Stimulated activated CD4-positive, alpha-beta T cell treated with anti-CD3 and anti-CD28 coated beads, Interleukin-2, amount 100 ng/mL, for 24 hours (primary cell): ENCODE results near the gene CDH23.

ENCODE experiments used
- DNase-seq, 2 donors: peaks; one replicate each; pipeline ENCODE4 v3.0.0-alpha.2; 2020

Gene CDH23

DNA sequence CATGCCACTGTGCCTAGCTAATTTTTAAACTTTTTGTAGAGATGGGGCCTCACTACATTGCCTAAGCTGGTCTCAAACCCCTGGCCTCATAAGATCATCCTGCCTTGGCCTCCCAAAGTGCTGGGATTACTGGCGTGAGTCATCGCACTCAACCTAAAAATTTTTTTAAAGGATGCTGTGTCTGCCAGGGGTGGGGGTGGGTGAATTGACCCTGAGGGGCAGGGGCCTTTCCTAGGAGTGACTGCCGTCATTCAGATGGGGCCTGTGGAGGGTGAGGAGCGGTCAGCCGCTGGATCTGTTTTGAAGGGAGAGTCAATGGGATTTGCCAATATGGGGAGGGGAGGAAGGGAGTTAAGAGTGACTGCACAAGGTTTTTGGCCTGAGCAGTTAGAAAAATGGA is 233.4 kb downstream of the CDH23 start:
- no peak for DNase-seq

DNA sequence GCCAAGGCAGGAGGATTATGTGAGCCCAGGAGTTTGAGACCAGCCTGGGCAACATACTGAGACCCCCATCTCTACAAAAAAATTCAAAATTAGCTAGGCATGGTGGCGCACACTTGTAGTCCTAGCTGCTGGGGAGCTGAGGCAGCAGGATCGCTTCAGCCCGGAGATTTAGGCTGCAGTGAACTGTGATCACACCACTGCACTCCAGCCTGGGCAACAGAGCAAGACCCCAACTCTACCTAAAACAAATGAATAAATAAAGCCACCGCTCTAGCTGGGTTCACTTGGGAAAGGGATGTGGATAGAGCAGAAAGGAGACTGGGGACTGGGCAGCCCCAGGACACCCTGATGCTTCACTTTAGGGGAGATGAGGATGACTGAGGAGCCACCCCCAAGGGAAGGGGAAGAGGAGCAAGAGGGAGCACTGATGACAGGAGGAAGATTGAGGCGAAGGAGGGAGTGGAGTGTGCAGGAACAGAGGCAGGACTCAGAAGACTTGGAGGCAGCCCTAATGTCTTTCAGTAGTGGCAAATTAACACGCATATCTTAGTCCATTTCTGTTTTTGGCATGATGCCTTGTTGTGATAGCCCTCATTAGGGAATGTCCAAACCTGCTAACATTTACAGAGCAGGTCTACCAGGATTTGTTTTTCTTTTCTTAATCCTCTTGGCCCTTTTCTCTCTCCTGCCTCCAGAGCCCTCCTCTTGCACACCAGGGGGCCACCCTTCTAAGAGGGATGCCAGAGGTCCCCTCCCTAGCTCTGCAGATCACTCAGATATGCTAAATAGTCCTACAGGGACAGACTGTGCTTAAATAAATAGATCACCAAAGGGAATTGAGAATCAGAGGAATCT is 234.5 kb downstream of the CDH23 start:
- no peak for DNase-seq

DNA sequence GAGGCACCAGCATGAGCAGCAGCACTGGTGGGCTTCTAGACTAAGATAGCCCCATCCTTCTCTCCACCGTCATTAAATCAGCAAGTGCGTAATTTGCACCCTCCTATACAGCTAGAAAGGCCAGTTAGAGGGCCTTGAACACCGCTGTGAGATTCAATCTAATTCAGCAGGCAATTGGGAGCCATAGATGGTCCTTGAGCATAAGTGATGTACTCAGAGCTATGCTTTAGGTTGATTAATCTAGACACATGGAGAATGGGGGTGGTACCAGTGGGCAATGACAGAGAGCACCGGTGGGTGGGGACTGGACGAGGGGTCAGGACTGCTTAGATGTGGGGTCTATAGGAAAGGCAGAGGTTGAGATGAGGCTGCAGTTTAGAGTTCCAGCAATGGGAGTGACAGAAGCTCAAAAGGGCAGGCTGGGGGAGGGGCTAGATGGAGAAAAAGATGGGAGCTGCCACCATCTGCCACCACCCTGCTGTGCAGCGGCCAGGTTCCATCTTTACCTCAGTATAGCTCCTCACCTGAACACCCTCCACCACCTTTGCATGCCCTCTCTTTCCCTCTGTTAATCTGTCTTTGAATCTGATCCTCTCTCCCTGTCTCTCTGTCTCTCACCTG is 235.6 kb downstream of the CDH23 start:
- no peak for DNase-seq

DNA sequence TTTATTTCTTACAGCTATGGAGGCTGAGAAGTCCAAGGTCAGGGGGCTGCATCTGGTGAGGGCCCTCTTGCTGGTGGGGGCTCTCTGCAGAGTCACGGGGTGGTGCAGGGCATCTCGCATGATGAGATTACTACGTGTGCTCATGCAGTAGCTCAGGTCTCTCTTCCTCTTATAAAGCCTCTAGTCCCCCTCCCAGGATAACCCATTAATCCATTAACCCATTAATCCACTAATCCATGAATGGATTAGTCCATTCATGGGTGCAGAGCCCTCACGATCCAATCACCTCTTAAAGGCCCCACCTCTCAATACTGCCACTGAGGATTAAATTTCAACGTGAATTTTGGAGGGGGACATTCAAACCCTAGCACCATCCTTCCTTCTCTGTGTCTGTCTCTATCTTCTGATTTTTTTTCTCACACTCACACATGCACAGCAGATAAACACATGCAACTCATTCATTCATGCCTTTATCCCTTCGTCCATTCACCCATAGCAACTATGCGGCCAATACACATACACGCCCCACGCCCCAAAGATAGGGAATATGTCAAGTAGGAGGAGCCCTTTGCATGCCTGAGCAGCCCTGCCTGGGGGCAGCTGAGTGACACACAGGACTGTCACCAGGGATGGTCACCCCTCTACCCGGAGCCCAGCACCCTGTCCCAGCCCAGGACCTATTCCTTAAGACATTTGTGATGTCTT is 236.3 kb downstream of the CDH23 start:
- no peak for DNase-seq

DNA sequence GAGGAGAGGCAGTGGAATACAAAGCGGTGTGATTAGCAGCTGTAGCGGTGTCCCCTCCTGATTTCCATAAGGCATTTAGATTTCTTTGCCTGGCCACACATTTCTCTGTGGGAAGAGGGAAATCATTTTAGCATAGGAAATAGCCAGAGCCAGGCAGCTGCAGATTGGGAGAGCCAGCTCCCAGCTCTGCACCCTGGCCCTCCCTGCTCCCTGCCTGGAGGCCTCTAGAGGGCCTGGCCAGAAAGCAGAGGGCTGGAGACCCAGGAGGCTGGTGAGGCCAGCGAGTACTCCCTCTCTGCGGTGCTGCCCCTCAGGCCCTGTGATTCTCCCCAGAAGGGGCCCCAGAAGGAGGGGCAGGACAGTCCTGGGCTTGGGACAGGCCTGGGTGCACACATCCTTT is 237.2 kb downstream of the CDH23 start:
- DNase-seq: no peak

DNA sequence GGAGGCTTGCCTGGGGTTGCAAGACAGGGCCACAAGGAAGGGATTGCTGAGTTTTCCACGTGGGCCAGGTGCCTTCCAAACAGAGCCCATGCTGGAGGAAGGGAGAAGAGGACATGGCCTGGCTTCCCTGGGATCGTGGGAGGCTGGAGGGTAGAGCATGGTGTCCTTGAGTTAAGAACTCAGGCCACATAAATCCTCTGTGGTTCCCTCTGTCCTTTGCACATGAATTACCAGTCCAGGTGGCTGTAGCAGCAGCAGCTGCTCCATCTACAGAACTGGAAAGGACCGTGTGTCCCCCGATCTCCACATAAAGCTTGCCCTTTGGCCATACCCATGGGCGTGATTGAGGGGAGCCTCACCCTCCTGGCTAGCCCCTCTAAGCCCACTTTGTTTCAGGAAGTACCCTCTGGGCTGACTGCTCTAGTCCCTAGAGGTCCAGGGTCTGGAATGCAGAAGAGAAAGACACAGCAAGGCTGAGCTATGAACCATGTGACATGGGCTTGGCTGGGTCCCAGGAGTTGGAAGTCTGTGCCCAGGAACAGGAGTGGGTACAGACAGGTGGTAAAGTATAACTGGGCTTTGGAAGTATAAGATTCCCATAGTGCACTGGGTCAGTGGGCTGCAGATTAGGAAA is 237.9 kb downstream of the CDH23 start:
- no peak for DNase-seq

DNA sequence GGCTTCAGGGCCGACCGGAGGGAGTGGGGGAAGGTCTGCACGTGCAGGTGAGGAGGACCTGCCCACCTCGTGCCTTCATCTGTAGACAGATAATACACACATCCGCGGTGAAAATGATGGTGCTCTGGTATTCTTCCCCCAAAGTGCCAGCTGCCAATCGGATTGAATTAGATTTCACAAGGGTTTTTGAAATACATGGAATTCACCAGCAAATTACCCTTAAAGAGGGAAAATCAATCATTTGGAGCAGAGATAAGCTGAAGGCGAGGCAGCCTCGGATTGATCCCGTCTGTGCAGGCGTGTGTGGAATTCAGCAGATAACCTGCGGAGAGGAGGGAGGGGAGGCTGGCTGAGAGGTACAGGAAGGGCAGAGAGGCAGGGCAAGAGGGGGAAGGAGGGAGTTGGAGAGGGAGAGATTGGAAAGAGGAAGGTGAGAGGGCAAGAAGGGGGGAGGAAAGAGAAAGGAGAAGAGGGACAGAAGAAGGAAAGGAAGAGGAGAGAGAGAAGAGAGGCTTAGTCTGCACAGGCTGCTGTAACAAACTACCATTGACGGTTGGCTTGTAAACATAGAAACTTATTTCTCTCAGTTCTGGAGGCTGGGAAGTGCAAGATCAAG is 238.6 kb downstream of the CDH23 start:
- DNase-seq: no peak

DNA sequence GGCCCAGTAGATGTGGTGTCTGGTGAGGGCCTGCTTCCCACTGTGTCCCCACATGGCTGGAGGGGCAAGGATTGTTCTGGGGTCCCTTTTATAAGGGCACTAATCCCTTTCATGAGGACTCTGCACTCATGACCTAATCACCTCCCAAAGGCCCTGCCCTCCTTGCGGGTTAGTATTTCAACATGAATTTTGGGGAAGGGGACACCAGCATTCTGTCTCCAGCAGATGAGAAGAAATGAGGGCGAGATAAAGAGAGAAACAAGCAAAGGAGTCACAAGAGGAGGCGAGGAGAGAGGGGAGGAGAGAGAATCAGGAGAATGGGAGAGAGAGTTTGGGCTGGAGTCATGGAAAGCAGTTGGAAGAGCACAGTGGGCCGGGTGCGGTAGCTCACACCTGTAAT is 239.1 kb downstream of the CDH23 start:
- DNase-seq: no peak

DNA sequence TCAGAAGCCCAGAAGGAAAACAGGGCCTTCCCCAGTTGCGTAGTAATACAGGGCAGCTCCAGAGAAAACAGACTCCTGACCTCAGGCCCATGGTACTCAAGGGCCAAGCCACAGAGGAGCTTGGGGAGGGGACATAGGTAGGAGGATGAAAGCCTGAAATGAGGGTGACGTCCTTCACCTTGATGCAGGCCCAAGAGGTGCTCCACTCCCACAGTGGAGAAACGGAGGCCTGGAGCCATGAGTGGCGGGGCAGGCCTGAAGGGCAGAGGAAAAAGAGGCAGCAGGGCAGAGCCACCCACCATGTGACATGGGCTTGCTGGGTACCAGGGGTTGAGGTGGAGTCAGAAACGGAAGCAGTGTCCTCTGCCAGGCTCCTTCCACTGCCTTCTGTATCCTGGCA is 239.9 kb downstream of the CDH23 start:
- DNase-seq: no peak

DNA sequence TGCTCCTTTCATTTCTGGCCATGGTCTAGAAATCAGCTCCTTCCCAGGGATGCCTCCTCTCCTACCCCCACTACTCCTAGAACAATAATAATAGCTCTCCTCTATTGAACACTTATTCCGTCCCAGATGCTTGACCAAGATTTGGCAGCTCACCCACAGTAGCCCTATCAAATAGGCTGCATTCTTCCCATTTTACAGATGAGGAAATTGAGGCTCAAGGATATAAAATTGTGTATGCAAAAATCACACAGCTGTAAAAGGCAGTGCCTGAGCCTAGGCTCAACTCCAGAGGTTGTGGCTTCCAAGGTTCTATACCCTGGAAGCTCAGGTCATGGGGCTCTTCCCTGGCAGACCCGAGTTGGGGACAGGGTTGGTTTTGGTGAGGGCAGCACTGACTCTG is 240.6 kb downstream of the CDH23 start:
- DNase-seq: no peak

DNA sequence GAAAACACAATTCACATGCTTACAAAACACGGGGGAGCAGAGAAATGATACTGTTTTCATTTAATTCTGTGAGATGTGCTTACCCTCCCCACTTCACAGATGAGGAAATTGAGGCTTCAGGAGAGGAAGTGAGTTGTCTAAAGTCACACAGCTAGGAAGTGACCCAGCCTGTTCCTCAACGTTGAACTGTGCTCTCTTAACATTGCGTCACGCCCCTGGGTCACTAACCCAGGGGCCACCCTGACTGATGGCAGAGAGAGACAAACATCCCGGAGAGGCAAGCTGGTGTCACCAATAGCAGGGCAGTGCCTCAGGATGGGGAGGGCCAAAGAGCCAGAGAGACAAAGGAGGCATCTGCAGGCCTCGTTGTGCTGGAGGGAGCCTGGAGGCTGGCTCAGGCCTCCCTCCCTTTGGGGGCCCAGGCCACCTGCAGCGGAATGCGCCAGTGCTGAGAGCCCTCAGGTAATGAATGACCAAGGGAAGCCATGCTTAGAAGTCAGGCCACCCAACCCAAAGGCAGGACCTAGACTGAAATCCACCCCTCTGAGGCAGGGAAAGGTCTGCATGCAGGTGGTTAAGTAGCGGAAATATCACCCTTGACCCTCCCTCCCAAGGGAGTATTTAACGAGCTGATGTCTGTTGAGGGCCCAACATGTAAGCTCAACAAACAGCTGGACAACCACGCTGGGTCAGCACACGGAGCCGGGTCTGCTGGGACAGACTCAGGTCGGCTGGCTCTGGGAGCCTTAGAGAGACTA is 241.5 kb downstream of the CDH23 start:
- no peak for DNase-seq

DNA sequence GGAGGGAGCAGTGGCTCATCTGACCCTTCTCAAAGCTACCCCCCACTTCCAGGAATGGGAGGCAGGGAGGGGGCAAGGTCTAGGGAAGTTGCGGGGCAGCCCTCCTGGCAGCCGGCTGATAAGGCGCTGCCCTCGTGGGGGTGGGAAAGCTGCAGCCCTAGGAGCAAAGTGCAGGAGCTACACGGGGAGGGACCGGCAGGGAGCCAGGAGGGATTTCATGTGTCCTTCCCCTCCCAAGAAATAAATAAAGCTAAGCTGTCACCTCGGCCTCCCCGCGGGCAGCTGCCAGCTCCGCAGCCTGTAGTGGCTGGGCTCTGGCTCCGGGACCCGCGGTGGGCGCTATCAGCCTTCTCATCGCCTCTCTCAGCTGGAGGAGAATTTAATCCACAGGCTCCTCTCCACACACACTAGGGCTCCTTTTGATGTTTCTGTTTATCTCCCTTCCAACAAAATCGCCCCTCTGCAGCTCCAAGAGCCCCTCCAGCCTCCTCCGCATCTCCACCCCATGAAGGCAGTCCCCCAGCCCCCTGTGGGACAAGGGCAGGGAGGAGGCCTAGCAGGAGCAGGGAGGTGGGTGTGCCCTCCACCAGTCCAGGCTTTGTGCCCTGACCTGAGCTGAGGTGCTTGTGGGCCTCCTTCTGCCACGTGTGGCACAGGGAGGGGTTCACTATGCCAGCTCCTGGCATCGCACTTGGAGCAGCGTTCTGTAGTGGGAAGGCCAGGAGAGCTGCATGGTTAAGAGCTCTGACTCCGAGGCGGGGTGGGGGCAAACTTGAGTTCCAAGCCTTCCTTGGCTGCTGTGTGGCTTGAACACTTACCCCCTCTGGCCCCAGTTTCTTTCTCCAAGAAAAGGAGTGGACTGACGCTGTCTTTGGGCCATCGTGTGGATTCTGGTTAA is 242.4 kb downstream of the CDH23 start:
- DNase-seq: no peak

DNA sequence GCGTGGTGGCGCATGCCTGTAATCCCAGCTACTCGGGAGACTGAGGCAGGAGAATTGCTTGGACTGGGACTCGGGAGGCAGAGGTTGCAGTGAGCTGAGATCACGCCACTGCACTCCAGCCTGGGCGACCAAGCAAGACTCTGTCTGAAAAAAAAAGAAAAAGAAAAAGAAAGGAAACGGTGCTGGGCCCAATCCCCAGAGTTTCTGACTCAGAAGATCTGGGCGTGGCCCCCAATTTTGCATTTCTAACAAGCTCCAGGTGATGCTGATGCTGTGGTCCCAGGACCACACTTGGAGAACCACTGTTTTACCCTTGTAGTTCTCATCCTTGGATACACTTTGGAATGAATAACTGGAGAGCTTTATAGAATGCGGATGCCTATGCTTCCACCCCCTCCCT is 243.9 kb downstream of the CDH23 start:
- DNase-seq: no peak

DNA sequence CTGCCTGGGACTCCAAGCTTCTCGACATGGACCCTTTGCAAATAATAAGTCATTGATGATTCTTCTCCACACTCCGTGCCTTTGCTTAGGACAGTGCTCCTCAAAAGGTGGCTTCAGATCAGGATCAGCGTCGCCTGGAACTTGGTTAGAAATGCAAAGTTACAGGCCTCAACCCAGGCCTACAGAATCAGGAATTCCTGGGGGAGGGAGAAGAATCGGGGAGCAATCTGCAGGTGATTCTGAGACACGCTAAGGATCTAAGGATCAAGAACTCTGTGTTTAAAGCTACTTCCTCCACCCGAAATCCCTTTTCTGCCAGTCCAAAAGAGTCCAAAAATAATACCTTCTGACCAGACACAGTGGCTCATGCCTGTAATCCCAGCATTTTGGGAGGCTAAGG is 244.7 kb downstream of the CDH23 start:
- no peak for DNase-seq

DNA sequence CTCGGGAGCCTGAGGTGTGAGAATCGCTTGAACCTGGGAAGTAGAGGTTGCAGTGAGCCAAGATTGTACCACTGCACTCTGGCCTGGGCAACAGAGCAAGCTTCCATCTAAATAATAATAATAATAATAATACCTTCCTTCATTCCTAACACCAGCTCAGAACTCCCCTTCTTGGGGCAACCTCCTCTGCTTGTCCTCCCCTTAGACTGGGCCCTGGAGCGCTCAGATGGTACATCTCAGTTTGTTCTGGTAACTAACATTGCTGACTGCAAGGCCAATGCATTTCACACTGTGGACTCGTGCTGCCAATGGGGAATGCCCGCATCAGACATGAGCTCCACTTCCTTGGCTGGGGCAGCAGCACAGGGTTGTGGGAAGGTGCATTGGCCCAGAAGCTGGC is 245.3 kb downstream of the CDH23 start:
- DNase-seq: no peak

DNA sequence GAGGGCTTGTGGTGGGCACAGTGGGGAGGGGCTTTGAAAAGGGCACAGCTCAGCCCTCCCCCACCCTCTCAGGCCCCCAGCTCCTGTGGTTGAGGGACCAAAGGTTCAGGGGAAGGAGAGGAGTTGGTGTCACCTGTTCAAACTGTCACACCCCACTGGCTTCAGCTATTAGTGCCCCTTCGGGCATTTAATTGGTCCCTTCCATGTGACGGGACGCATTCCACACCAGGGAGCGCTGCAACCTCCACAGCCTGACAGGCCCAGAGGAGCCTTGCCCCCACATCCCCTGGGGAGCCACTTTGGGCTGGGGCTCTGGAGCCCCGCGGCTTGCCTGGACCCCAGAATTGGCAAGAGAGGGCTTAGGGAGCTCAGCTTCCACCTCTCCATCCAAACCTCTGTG is 247.2 kb downstream of the CDH23 start:
- DNase-seq: no peak

DNA sequence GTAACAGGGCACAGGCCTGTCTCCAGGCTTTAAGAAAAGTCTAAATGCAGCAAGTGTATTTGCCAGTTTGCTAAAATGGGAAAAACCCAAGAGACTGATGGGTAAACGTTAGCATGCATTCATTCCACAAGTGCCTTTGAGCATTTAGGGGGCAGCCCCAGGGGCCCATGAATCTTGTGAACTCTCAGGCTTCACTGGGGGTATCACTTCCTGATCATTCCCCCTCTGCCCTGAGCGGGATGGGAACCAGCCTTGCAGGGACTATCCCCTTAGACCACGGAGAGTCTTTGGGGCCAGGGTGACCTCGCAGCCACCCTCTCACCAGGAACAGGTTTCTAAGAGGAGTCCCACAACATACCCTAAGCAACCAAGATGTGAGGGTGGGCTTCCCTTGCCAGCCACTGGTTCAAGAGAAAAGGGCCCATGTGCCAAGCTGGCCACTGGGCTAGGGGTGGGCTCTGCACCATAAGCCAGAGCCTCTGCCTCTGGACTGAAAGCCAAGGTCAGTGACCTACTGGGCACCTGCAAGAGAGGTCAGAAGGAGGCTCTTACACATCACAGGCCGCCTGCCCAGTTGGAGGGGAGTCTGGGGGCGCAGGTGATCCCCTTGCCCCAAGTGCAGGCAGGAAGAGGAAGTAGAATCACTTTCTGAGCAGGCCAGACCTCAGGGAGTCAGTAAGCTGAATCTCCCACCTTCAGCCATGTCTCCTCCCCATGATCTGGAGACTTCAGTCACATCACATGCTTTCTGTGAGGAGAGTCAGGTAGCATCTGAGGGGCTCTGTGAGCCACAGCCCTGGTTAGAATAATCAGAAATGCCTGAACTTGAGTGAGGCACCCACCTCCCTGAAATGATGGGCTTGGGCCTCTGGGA is 247.8 kb downstream of the CDH23 start:
- DNase-seq: no peak

DNA sequence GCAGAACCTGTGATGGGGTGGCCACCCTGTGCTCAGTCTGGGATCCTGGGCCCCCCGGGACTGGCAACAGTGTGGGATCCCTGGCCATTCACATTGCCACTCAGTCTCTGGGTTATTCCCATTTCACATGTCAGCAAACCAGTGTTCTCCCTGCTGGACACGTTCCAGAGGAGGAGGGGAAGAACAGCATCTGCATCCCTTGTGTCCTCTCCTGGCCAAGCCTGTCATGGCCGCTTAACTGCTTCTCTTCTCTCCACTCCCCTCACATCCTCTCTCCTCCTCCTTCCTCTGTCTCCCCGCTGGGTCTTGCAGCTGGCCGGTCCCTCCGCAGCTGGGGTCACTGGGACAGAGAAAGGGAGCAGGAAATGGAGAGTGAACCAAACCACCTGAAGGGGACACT is 248.5 kb downstream of the CDH23 start:
- DNase-seq: no peak

DNA sequence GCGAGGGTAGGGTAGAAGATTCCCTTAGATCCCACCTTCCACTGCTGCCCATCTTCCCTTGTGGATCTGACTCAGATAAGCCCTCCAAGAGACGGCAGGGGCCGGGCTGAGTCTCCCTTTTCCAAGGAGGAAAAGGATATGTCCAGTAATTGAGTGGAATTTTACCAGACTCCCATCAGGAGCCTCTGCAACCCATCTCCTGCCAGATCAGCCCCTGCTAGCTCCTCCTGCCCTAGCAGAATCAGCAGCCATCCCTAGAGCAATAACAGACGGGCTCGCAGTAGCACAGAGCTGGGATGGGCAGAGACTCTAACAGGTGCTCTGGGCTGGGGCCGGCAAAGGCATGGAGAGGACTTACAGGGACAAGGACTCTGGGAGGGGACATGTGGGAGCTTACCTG is 249.3 kb downstream of the CDH23 start:
- no peak for DNase-seq

DNA sequence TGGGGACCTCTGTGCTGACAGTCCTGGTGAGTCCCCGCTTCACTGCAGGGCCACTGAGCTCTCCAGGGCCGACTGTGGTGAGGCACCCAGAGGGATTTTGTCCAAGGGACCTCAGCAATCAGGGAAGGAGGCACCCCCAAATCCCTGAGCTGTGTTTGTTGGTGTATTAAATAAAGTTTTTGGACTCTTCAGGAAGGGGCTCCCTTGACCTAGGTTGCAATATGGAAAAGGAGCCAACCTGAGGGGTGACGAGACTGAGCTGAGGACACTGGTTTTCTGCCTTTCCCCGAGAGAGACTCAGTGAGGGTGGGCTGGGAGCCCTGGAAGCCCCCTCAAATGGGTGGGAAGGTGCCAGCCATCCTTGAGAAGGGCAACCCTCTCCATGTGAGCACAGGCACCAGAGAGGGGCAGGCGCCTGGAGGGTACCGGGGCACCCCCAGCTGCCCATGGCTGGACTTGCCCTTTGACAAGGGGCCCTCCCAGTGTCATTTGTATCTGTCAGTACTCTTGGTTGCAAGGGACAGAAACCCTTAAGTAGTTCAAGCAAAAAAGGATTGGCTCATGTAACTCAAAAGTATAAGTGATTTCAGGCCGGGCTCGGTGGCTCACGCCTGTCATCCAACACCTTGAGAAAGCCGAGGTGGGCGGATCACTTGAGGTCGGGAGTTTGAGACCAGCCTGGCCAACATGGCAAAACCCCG is 250.0 kb downstream of the CDH23 start:
- no peak for DNase-seq
